GM23338 (cell line): ENCODE results near the gene FMR1NB.

Experiments
- CREB1 ChIP-seq: fragments of 250-450 bp; sonication (Bioruptor Pico); IDR thresholded peaks from 2 replicates; pipeline ENCODE4 v1.5.0; 2020; ENCODE audit warnings: low read depth, mild to moderate bottlenecking, moderate library complexity
- POLR2AphosphoS5 ChIP-seq: IDR thresholded peaks from 2 replicates; pipeline ENCODE4 v1.6.1; 2016; ENCODE audit warnings: antibody characterized with exemption, low read depth
- TF ChIP-seq, protein P1 (sequence below), 2 experiments: fragments of 200-600 bp in 1 of 2; sonication (generic) in 1 of 2; conservative IDR thresholded peaks; 2 replicates each; pipeline versions ENCODE4 v1.5.1 to v1.6.1; 2016 to 2017; ENCODE audit warnings: antibody characterized with exemption in 2 of 2, low read depth in 2 of 2, mild to moderate bottlenecking in 2 of 2, moderate library complexity in 1 of 2
- TF ChIP-seq, protein P2 (sequence below): IDR thresholded peaks from 2 replicates; pipeline ENCODE4 v1.6.1; 2016; ENCODE audit warnings: antibody characterized with exemption

- TF ChIP-seq, protein P1, sequence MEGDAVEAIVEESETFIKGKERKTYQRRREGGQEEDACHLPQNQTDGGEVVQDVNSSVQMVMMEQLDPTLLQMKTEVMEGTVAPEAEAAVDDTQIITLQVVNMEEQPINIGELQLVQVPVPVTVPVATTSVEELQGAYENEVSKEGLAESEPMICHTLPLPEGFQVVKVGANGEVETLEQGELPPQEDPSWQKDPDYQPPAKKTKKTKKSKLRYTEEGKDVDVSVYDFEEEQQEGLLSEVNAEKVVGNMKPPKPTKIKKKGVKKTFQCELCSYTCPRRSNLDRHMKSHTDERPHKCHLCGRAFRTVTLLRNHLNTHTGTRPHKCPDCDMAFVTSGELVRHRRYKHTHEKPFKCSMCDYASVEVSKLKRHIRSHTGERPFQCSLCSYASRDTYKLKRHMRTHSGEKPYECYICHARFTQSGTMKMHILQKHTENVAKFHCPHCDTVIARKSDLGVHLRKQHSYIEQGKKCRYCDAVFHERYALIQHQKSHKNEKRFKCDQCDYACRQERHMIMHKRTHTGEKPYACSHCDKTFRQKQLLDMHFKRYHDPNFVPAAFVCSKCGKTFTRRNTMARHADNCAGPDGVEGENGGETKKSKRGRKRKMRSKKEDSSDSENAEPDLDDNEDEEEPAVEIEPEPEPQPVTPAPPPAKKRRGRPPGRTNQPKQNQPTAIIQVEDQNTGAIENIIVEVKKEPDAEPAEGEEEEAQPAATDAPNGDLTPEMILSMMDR (conservative IDR thresholded peaks at IDR 0.05; ENCODE audit: low read depth in 2 of 2) = no peak
- TF ChIP-seq POLR2AphosphoS5 (no peak), CREB1 (CRISPR knock-in tag) (no peak)
- TF ChIP-seq, protein P2, sequence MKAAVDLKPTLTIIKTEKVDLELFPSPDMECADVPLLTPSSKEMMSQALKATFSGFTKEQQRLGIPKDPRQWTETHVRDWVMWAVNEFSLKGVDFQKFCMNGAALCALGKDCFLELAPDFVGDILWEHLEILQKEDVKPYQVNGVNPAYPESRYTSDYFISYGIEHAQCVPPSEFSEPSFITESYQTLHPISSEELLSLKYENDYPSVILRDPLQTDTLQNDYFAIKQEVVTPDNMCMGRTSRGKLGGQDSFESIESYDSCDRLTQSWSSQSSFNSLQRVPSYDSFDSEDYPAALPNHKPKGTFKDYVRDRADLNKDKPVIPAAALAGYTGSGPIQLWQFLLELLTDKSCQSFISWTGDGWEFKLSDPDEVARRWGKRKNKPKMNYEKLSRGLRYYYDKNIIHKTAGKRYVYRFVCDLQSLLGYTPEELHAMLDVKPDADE = no peak
These were observed 30.8 kb upstream of the FMR1NB start for GRCh38 chrX:147950352-147950751.
